Caki2 (cell line): ENCODE measurements around the gene CFAP97D1. TPM values are rescaled to one million over a fixed set of nuclear protein-coding genes. Genes with fewer than 3 reads are reported as not detected.

ENCODE experiments used
- DNase-seq: peaks from one replicate; pipeline ENCODE4 v3.0.0-alpha.2; 2015; ENCODE audit warnings: low read depth
- in situ Hi-C: cut with HindIII; loops from 2 replicates; pipeline ENCODE4 v1.10.0; 2016; ENCODE audit warnings: low sequenced_read_pairs, low pct_unique_long_range_greater_than_20kb, mixed read lengths
- total RNA-seq: library from RNA; depleted of rRNA; stranded (reverse); fragments of >200 nt; shearing (Covaris generic); gene quantifications from 2 replicates; pipeline ENCODE4 v1.2.3, GENCODE V29; 2014; ENCODE audit warnings: low replicate concordance

The CFAP97D1 gene
- total RNA-seq, 1 experiment from 2014 or later: not detected

DNA sequence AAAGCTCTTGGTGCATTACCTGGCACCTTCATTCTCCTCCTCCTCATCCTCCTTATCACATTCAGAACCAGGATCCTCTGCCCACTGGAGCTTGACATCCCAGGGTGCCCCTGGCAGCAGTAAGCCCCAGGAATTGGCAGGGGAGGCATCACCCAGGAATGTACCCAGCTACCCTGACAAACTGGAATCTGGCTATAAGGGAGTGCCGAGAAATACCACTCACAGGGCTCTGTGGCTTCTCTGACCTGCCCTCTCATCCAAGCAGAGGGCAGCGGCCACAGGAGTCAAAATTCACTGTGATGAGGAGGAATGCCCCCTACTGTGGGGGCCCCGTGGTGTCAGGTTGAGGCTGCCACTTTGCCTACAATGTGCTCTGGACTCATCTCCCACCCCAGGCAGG lies 33.2 kb downstream of the CFAP97D1 start:
- in situ Hi-C loops: no loop called here
- DNase-seq: no peak

DNA sequence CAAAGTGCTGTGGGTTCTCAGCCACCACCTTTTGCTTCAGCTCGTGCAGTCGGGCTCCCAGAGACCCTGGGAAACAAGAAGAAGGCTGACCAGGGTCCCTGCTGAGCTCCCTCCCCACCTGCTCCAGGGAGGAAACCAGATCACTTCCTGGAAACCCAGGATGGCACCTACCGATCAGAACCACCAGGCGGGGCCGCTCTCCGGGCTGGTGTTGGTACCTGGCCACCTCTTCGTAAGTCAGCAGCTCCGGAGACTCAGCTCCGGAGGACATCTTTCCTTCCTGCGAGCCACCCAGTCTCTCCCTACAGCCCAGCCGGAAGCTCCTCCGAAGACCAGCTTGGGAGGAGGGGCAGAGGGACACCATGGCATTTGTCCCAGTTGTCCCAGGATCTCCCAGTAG lies 33.8 kb downstream of the CFAP97D1 start:
- DNase-seq: no peak

DNA sequence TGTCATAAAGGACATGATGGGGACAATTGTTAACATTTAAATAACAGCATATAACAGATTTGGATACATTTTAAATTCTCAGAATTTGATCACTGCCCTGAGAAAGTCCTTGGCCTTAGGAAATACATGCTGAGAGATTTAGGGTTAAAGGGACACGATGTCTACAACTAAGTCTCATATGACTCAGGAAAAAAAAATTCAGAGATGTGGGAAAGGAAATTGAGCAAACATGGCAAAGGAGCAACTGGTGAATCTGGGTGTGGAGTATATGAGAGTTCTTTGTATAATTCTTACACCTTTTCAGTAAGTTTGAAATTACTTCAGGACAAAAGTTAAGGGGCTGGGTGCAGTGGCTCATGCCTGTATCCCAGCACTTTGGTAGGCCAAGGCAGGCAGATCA lies 34.5 kb downstream of the CFAP97D1 start:
- DNase-seq: no peak
- in situ Hi-C loops: no loop called here

More for the DNA sequence above, 33.8 kb downstream of the CFAP97D1 start:
- in situ Hi-C loops: no loop called here

DNA sequence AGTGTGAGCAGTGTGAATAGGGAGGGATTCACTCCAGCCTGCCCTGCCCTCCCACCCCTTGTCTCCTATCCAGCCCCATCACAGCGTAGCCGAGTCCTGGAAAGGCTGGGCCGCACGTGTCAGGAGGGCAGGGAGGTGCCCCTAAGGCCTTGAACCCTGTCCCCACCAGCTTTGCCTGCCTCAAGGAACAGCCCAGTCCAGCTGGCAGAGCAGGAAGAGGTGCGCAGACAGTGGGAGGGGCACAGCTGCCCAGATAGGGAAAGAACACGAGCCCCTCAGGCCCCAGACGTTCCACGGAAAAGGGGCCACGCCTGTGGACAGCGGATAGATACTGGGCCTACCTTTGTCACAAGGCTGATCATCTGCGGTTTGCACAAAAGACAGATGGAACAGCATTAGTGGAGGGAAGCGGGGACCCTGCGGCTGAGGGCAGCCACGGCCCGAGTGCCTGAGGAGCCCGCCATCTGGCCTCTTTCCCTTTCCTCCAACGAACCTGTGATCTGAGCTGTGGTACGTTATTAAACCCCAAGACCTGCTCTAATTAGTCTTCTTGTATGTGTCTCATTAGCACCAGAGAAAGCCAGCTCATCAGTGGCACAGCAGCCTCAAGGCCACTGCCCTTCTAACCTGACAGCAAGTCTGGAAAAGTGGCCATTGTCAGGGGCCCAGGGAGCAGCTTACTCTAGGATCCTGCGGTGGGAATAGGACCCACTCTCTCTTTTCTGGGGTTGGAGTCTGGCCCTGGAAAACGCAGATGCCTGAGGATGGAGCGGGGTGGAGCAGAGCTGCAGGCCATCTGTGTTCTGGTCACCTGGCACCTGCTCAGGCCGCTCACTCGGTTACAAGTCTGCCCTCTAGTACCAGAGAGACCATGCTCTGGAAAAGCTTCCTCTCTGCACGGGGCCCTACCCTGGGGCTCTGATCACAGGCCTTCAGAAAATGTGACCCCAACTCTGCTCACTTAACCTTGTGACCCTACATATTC lies 36.4 kb downstream of the CFAP97D1 start:
- DNase-seq: no peak
- in situ Hi-C loops: no loop called here

DNA sequence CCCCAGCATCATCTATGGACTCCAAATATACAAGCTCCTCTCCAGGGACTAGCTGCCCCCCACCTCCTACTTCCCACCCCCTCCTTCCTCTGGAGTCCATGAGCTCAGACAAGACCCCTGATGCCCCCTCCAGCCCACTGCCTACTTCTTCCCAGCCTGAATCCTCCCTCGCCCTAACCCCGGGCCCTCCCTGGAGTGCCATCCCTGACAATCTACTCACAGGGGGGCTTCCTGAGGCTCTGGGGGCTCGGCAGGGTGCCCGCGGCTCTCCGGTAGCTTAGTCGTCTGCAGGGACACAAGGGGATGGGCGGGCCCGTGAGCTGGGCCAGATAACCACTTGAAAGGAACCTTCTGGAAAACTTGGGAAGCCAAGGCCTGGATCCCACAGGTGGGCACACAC lies 37.6 kb downstream of the CFAP97D1 start:
- DNase-seq: no peak
- in situ Hi-C loops: no loop called here

DNA sequence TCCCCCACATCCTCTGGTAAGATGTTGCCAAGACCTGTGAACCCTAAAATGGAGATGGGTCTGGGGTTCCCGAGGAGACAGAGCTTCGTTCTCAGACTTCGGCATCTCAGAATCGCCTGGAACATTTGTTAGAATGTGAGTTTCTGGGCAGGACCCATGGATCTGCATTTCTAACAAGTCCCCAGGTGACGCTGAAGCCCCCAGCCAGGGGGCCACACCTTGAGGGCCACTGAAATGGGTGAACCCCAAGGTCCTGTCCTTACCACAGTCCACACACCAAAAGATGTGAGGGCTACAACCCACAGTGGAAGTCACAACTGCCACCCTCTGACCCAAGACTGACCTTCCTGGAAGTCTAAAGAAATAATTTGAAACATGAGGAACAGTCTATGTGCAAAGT lies 38.7 kb downstream of the CFAP97D1 start:
- in situ Hi-C loops: no loop called here
- DNase-seq: no peak

DNA sequence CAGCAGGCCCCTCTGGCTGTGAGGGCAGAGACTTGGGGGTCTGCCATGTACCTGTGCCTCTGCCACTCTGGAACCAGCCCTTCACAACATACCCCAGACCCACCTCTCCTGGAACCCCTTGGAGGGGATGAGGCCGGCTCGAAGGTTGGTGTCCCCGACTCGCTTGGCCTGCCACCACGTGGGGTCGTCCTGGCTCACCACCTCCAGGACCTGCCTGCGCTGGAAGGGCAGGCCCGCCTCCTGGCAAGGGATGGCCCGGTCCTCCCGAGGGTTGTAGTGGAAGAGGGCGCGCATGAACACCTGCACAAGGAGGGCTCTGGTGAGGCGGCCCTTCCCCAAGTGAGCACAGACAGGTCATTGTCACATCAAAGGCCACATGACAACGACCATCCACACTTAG lies 40.5 kb downstream of the CFAP97D1 start:
- in situ Hi-C loops: no loop called here
- no peak for DNase-seq

DNA sequence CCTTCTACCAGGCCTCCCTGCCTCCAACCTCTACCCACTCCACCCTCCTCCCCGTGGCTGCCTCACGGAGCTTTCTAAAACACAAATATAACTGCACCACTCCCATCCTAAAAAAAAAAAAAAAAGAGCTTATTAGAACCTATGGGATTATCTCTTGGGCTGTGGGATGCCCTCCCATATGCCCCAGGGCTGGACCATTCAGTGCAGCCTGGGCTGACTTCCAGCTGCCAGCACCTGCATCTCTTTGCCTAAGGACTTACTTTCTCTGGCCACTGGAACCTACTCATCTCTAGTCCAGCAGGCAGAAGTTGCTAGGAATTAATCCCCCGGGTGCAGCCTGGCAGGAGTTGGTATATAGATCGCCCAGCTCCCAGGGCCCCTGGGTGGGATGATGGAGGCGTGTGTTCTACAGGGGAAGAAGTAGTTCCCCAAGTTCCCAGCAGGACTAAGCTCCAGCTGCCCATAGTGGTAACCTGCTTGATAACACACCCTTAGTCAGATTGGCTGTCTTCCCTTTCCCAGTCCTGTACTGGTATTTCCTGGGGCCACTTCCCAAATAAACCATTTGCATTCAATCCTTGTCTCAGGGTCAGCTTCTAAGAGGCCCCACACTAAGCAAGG lies 42.4 kb downstream of the CFAP97D1 start:
- in situ Hi-C loops: no loop called here
- no peak for DNase-seq

DNA sequence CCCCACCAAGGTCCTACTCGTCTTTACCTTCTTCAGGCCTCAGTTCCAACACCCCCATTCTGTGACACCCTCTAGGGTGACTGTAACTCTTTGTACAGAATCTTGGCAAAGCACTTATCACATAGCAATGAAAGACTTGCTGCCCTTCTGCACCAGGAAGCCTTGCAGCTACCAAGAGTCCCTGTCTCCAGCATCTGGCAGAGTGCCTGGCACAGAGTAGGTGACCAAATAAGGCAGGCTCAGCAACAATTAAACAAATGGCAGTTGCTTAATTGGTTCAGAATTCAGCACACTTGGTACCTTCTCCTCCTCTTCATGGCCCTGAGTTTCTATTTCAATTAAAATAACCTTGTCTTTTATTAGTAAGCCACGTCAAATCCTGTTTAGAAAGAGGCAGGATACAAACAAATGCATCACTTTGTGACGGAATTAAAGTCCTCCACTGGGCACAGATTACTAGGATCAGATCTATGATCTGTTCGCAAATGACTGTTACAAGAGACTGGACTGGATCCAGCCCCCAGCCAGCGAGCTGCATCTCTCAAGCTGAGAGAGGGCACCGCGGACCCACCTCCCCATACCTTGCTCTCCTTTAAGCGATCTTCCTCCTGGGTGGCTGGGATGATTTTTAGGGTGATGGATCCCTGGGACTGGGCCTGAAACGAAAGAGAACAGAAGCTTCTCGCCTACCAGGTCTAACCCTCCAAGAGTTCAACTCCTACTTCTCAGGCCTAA lies 43.3 kb downstream of the CFAP97D1 start:
- DNase-seq: no peak
- in situ Hi-C loops: no loop called here

DNA sequence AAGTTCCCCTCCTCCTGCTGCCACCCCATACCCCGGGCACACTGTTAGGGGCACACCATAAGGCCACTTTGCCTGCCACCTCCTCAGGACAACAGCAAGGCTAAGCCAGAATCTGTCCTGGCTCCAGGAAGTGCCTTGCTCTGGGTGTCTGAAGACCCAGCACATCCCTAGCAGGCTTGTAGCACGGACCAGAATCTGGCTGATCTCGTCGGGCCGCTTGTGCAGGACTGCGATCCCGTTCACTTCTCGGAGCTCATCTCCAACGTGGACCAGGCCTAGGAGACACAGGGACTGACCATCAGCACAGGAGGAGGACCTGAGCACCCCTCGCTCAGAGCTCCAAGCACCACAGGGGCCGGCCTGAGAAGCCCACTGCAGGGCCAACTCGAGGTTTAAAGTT lies 45.3 kb downstream of the CFAP97D1 start:
- no peak for DNase-seq
- in situ Hi-C loops: no loop called here

DNA sequence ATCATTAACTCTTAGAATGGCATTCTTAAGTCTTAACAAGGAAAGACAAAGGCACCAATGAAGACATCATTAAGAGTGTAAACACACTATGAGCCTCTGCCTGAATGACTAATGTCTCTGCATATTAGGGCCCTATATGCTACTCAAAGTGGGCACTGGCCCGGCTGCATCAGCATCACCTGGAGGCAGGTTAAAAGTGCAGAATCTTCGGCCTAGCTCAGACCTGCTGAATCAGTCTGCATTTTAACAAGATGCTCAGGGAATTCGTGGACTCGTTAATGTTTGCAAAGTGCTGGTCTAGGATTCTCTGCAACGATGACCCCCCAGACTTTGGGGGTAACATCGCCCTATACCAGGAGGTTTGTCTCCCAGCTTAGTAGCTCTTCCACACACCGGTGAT lies 46.0 kb downstream of the CFAP97D1 start:
- in situ Hi-C loops: no loop called here
- DNase-seq: no peak

DNA sequence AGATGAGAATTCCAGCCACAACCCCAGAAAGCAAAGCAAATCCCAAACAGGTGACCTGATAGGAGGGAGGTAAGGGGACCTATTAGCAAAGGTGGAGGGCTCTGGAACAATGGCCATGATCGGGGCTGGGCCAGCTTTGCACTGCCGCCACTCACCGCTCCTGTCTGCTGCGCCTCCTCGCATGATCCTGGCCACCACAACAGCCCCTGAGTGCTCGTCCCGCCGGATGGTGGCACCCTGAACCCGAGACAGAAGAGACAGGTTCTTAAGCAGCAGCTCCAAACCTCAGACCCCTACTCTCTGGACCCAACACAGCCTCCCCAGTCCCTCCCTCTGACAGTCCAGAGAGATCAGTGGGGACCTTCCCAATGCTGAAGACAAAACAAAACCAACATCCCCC lies 47.4 kb downstream of the CFAP97D1 start:
- in situ Hi-C loops: no loop called here
- no peak for DNase-seq

DNA sequence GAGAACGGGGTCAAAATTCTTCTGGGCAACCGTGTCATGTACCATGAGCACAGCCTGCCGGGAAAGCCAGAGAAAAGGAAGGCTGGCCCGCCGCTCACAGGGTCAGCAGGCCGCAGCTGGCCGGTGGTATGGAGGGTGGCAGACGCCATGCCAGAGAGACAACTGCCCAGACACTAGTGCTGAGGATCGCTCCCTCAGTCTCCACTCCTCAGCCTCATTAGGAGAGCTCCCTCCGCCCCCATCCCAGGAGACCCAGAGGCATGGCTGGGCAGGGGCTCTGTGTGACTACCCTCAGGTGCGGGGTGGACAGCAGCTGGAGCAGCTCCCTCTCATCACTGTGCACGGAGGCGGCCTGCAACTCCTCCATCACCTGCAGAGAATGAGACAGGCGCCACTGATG lies 49.5 kb downstream of the CFAP97D1 start:
- DNase-seq: no peak
- in situ Hi-C loops: no loop called here

DNA sequence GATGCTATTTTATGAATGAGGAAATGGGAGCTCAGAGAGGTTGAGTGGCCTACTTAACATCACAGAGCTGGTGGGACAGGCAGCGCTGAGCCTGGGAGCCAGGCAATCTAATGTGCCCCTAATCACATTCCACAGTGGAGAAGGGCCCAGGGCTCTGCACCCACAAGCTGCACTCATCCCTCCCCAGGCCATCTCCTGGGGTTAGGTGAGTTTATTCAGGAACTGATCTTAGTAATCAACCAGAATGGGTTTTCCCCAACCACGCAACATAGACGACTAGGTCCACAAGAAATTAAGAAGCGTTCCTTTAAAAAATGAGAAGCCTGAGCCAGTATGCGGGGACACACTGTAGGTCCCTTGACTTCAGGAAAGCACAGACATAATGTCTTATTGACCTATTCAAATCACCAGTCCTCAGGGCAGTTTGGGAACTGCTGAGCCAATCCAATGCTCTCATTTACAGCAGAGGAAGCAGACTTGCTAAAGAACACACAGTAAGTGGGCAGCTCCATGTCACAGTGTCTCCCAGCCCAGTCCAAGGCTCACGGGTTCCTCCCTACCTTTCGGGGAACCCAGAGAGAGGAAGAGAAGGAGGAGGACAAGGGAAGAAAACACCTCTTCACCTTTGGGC lies 50.4 kb downstream of the CFAP97D1 start:
- in situ Hi-C loops: no loop called here
- DNase-seq: no peak

DNA sequence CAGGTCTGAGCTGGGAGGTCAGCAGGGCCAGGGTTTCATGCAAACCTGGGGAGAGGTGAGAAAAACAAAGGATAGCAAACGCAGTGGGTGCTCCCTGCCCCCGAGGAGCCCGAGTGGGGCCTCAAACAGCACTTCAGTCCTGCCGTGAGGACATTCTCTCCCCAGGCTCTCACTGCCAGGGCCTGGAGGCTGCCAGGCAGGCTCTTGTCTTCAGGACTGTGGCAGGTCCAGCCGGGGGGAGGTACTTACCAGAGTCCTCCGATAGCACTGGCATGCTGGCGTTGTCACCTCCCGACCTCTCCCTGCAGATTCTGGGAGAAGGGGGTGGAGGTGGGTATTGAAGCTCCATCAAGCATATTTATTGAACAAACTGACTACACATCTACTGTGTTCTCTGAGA lies 51.4 kb downstream of the CFAP97D1 start:
- in situ Hi-C loops: no loop called here

DNA sequence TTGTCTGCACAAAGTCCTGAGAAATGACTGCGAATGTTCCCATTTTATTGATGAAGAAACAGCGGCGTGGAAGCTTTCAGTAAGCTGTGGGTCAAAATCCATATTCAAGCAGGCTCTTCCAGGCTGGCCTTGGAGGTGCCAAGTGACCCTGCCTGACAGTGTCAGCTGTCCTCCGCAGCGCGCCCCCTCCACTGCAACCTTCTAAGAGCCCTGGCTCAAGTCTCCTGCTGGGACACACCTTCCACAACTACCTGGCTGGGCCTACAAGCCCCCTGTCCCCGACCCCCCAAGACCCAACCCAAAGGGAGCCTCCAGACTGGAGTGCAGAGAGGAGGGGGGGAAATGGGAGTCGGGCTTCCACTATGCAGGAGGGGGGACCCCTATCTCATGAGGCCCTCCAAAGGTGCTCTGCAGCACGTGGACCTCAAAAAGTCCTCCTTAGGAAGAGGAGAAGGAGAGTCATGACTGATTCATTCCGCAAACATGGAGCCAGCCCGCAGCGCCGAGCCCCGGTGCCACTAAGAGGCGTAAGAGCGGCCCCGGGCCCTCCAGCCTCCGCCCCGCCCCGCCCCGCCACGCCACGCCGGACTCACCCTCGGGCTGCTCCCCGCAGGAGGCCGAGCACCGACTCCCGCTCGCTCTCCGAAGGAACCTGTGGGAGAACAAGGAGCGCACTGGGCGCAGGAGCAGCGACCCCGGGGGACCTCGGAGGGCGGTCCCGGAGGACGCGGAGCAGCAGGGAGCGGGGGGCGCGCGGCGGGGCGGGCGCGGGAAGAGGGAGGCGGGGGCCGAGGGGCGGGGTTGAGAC lies 52.1 kb downstream of the CFAP97D1 start:
- in situ Hi-C loops: no loop called here
- DNase-seq: peak; percentile 60

More for the DNA sequence above, 51.4 kb downstream of the CFAP97D1 start:
- no peak for DNase-seq

DNA sequence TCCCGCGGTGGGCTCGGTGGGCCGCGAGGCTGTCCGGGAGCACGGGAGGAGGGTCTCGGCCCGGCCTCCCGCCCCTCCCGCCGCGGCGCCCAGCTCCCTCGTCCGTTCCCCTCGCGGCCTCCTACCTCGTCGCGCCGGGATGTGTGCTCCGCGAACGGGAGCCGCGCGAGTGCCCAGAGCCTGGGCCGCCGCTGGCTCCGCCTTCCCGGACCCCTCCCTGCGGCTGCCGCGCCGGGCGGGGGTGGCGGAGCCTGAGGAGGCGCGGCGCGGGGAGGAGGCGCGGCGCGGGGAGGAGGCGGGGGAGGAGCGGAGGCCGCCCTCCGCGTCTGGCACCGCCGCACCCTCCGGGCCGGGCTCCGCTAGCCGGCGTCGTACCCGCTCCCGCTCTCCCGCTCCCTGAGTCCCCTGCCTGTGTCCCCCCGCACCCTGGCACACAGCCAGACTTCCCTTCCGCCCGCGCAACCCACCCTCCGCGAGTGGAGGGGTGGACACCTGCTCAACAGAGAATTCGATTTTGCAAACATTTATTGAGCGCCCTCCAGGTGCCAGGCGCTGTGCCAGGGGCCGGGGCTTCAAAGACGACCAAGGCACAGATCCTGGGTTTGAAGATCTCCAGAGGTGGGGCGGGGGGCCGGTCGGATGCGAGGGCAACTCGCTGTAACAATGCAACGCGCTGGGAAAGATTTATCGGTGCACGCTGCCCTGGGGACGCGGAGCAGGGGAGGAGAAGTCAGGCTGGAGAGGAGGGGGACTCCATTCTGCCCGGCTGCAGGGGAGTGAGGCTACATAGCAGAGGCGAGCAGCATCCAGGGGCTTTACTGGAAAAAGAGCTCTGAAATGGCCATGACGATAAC lies 53.0 kb downstream of the CFAP97D1 start, which contains the start of gene MPP3:
TSS of gene MPP3 (minus strand) at position 171 of the 854 bp plus-strand sequence. CDS start 1,240 bp downstream, outside the sequence.
- in situ Hi-C loops: no loop called here
- peak; percentile 77 for DNase-seq
